ENCODE measurements around the gene MED25. TPM values are rescaled to one million over a fixed set of nuclear protein-coding genes. Genes with fewer than 3 reads are reported as not detected.

MED25 gene
- total RNA-seq, 1 experiment from 2014 or later: 47.5 TPM

- intact Hi-C loops (cut with micrococcal nuclease): no loop called here
- peaks cover 9% of the 10 kb centered on the region; the same call in 1 of the 2 replicates for H3K4me1 ChIP-seq (ENCODE audit: insufficient read depth, low read length)
- H3K9ac ChIP-seq (ENCODE audit: low read length): no peak overlapping the region
- no peak overlapping the region for H3K4me2 ChIP-seq (ENCODE audit: low read length)
- no peaks in the 10 kb centered on the region for H3K9me3 ChIP-seq (ENCODE audit: low read length)
- H3K27me3 ChIP-seq (ENCODE audit: low read length): no peaks in the 10 kb centered on the region
- ATAC-seq: no peak
- no peak overlapping the region for H3K27ac ChIP-seq (ENCODE audit: low read length)
- H2AFZ ChIP-seq (ENCODE audit: low read length): no peak overlapping the region
- BruUV-seq (replicated peaks): no TSS peak
- no peaks in the 10 kb centered on the region for H3K79me2 ChIP-seq (ENCODE audit: low read length)
- H3K36me3 ChIP-seq (ENCODE audit: low read depth, low read length): peaks cover 57% of the 10 kb centered on the region
- no peaks in the 10 kb centered on the region for H3K9me2 ChIP-seq (replicated peaks; ENCODE audit: low read length)
- POLR2A ChIA-PET (ENCODE audit: unreplicated experiment): no interaction called here
- CTCF ChIA-PET: no interaction called here
- no peaks in the 10 kb centered on the region for H3F3A ChIP-seq (ENCODE audit: low read length, unreplicated experiment)
- no peak overlapping the region for H3K4me3 ChIP-seq (ENCODE audit: low read length)
- DNase-seq: no peak
- TF ChIP-seq EZH2phosphoT487 (IDR thresholded peaks at IDR 0.05; ENCODE audit: borderline replicate concordance, low read length) (no peak), CTCF (conservative IDR thresholded peaks at IDR 0.05; ENCODE audit: low read depth, low read length) (no peak), EZH2 (IDR thresholded peaks at IDR 0.05; ENCODE audit: low read length, unreplicated experiment) (no peak)
- no peaks in the 10 kb centered on the region for H4K20me1 ChIP-seq (ENCODE audit: low read length)
These were observed 22.5 kb upstream of the MED25 start for GRCh38 chr19:49795615-49796014.

- no peaks in the 10 kb centered on the region for H3K9me3 ChIP-seq (ENCODE audit: low read length)
- H4K20me1 ChIP-seq (ENCODE audit: low read length): no peaks in the 10 kb centered on the region
- H3K4me2 ChIP-seq (ENCODE audit: low read length): no peak overlapping the region
- H2AFZ ChIP-seq (ENCODE audit: low read length): no peak overlapping the region
- H3K36me3 ChIP-seq (ENCODE audit: low read depth, low read length): peaks cover 65% of the 10 kb centered on the region
- no peak overlapping the region for H3K27ac ChIP-seq (ENCODE audit: low read length)
- H3K9me2 ChIP-seq (replicated peaks; ENCODE audit: low read length): no peaks in the 10 kb centered on the region
- TF ChIP-seq EZH2phosphoT487 (IDR thresholded peaks at IDR 0.05; ENCODE audit: borderline replicate concordance, low read length) (no peak), EZH2 (IDR thresholded peaks at IDR 0.05; ENCODE audit: low read length, unreplicated experiment) (no peak), CTCF (conservative IDR thresholded peaks at IDR 0.05; ENCODE audit: low read depth, low read length) (no peak)
- intact Hi-C loops (cut with micrococcal nuclease): no loop called here
- no peaks in the 10 kb centered on the region for H3K79me2 ChIP-seq (ENCODE audit: low read length)
- no peaks in the 10 kb centered on the region for H3F3A ChIP-seq (ENCODE audit: low read length, unreplicated experiment)
- CTCF ChIA-PET: no interaction called here
- no TSS peak for BruUV-seq (replicated peaks)
- no peak overlapping the region for H3K9ac ChIP-seq (ENCODE audit: low read length)
- POLR2A ChIA-PET (ENCODE audit: unreplicated experiment): no interaction called here
- DNase-seq: no peak
- no peak for ATAC-seq
- H3K27me3 ChIP-seq (ENCODE audit: low read length): no peaks in the 10 kb centered on the region
- H3K4me3 ChIP-seq (ENCODE audit: low read length): no peak overlapping the region
- peaks cover 1% of the 10 kb centered on the region; the same call in 1 of the 2 replicates for H3K4me1 ChIP-seq (ENCODE audit: insufficient read depth, low read length)
These were observed 19.5 kb upstream of the MED25 start for GRCh38 chr19:49798574-49798973.

GRCh38 chr19:49799271-49799797 lies 18.8 kb upstream of the MED25 start:
- Histone ChIP-seq H3K4me3 (ENCODE audit: low read length) (no peak overlapping the region), H4K20me1 (ENCODE audit: low read length) (no peaks in the 10 kb centered on the region), H2AFZ (ENCODE audit: low read length) (no peak overlapping the region), H3K79me2 (ENCODE audit: low read length) (no peaks in the 10 kb centered on the region), H3F3A (ENCODE audit: low read length, unreplicated experiment) (no peaks in the 10 kb centered on the region), H3K27ac (ENCODE audit: low read length) (no peak overlapping the region), H3K9me3 (ENCODE audit: low read length) (no peaks in the 10 kb centered on the region), H3K9ac (ENCODE audit: low read length) (no peak overlapping the region), H3K4me1 (ENCODE audit: insufficient read depth, low read length) (no peaks in the 10 kb centered on the region), H3K9me2 (replicated peaks; ENCODE audit: low read length) (no peaks in the 10 kb centered on the region), H3K36me3 (ENCODE audit: low read depth, low read length) (peaks cover 65% of the 10 kb centered on the region), H3K4me2 (ENCODE audit: low read length) (no peak overlapping the region), H3K27me3 (ENCODE audit: low read length) (no peaks in the 10 kb centered on the region)
- ChIA-PET CTCF (no interaction called here), POLR2A (ENCODE audit: unreplicated experiment) (no interaction called here)
- no peak for DNase-seq
- intact Hi-C loops (cut with micrococcal nuclease): no loop called here
- ATAC-seq: no peak
- BruUV-seq (replicated peaks): no TSS peak
- TF ChIP-seq CTCF (conservative IDR thresholded peaks at IDR 0.05; ENCODE audit: low read depth, low read length) (no peak), EZH2phosphoT487 (IDR thresholded peaks at IDR 0.05; ENCODE audit: borderline replicate concordance, low read length) (no peak), EZH2 (IDR thresholded peaks at IDR 0.05; ENCODE audit: low read length, unreplicated experiment) (no peak)
